WTC11 (cell line): ENCODE data around the gene ANKFN1. TPM values are rescaled to one million over a fixed set of nuclear protein-coding genes. Genes with fewer than 3 reads are reported as not detected.

Experiments used
- ATAC-seq: fragments of 200-7000 bp; cut with Tn5 transposase; 2 replicates; pipeline ENCODE4 v1.10.0; 2021; ENCODE audit warnings: mild to moderate bottlenecking, moderate library complexity
- CTCF ChIA-PET: fragments of 300-600 bp; sonication (Branson Sonifier 250); formaldehyde crosslinking; loops from one replicate; lab custom pipeline; 2021; ENCODE audit warnings: antibody characterized with exemption; lab: Charles Lee
- POLR2A ChIA-PET: fragments of 350-600 bp; sonication (Branson Sonifier 250); formaldehyde crosslinking; loops from one replicate; lab custom pipeline; 2021; ENCODE audit warnings: antibody characterized with exemption; lab: Charles Lee
- DNase-seq: peaks from one replicate; pipeline ENCODE4 v3.0.0; 2021; ENCODE audit warnings: low spot score
- H3K27ac Mint-ChIP-seq: 2 replicates; pipeline ENCODE4 v1.8.0; 2021; ENCODE audit warnings: mixed read lengths
- H3K27me3 Mint-ChIP-seq: 2 replicates; pipeline ENCODE4 v1.8.0; 2021; ENCODE audit warnings: low read depth, mild to moderate bottlenecking, moderate library complexity, mixed read lengths
- H3K36me3 Mint-ChIP-seq: 2 replicates; pipeline ENCODE4 v1.8.0; 2021; ENCODE audit warnings: mixed read lengths
- H3K4me1 Mint-ChIP-seq: 2 replicates; pipeline ENCODE4 v1.8.0; 2022; ENCODE audit warnings: mixed read lengths
- H3K4me3 Mint-ChIP-seq: 2 replicates; pipeline ENCODE4 v1.8.0; 2021; ENCODE audit warnings: mild to moderate bottlenecking, moderate library complexity, mixed read lengths
- H3K9me3 Mint-ChIP-seq: 2 replicates; pipeline ENCODE4 v1.8.0; 2021; ENCODE audit warnings: mixed read lengths
- ATF1 ChIP-seq: sonication (generic); formaldehyde crosslinking; IDR thresholded peaks from 2 replicates; pipeline ENCODE4 v1.8.1; 2023; ENCODE audit warnings: mild to moderate bottlenecking, moderate library complexity, missing genetic modification reagents
- ATF3 ChIP-seq: sonication (generic); formaldehyde crosslinking; conservative IDR thresholded peaks from 2 replicates; pipeline ENCODE4 v1.8.1; 2022; ENCODE audit warnings: mild to moderate bottlenecking, missing genetic modification reagents
- ETV6 ChIP-seq: sonication (generic); formaldehyde crosslinking; IDR thresholded peaks from 2 replicates; pipeline ENCODE4 v1.8.1; 2022; ENCODE audit warnings: mild to moderate bottlenecking, missing genetic modification reagents
- FOXK1 ChIP-seq: sonication (generic); formaldehyde crosslinking; IDR thresholded peaks from 2 replicates; pipeline ENCODE4 v1.8.0; 2022; ENCODE audit warnings: mild to moderate bottlenecking, moderate library complexity, missing genetic modification reagents
- MLX ChIP-seq: sonication (generic); formaldehyde crosslinking; IDR thresholded peaks from 2 replicates; pipeline ENCODE4 v1.8.1; 2023; ENCODE audit warnings: mild to moderate bottlenecking, missing genetic modification reagents, moderate library complexity
- NR2C2 ChIP-seq: sonication (generic); formaldehyde crosslinking; IDR thresholded peaks from 2 replicates; pipeline ENCODE4 v1.8.0; 2022; ENCODE audit warnings: mild to moderate bottlenecking, missing genetic modification reagents
- PRRX2 ChIP-seq: fragments of 250-450 bp; sonication (Bioruptor Pico); IDR thresholded peaks from 2 replicates; pipeline ENCODE4 v1.8.0; 2021; ENCODE audit warnings: mild to moderate bottlenecking
- RORB ChIP-seq: fragments of 250-450 bp; sonication (Bioruptor Pico); IDR thresholded peaks from 2 replicates; pipeline ENCODE4 v1.9.0; 2021; ENCODE audit warnings: mild to moderate bottlenecking
- SP1 ChIP-seq: sonication (generic); formaldehyde crosslinking; conservative IDR thresholded peaks from 2 replicates; pipeline ENCODE4 v1.8.1; 2022; ENCODE audit warnings: missing genetic modification reagents
- TEAD1 ChIP-seq: sonication (generic); formaldehyde crosslinking; IDR thresholded peaks from 2 replicates; pipeline ENCODE4 v1.8.0; 2022; ENCODE audit warnings: mild to moderate bottlenecking, missing genetic modification reagents
- ZNF138 ChIP-seq: sonication (generic); formaldehyde crosslinking; conservative IDR thresholded peaks from 2 replicates; pipeline ENCODE4 v1.8.1; 2022; ENCODE audit warnings: mild to moderate bottlenecking, moderate library complexity, missing genetic modification reagents
- ZNF281 ChIP-seq: sonication (generic); formaldehyde crosslinking; IDR thresholded peaks from 2 replicates; pipeline ENCODE4 v1.8.0; 2023; ENCODE audit warnings: mild to moderate bottlenecking, missing genetic modification reagents
- ZNF396 ChIP-seq: fragments of 250-450 bp; sonication (Bioruptor Pico); IDR thresholded peaks from 2 replicates; pipeline ENCODE4 v1.8.0; 2021; ENCODE audit warnings: mild to moderate bottlenecking, moderate library complexity, borderline replicate concordance
- ZNF423 ChIP-seq: fragments of 250-450 bp; sonication (Bioruptor Pico); IDR thresholded peaks from 2 replicates; pipeline ENCODE4 v2.1.2; 2022; ENCODE audit warnings: mild to moderate bottlenecking, moderate library complexity
- total RNA-seq: library from RNA; stranded (reverse); gene quantifications from 3 replicates; pipeline ENCODE4 v1.2.3, GENCODE V29; 2021
- TF ChIP-seq, protein P1 (sequence below): sonication (generic); formaldehyde crosslinking; IDR thresholded peaks from 2 replicates; pipeline ENCODE4 v1.8.0; 2023; ENCODE audit warnings: missing genetic modification reagents
- TF ChIP-seq, protein P2 (sequence below): fragments of 250-450 bp; sonication (Bioruptor Pico); IDR thresholded peaks from 2 replicates; pipeline ENCODE4 v1.9.0; 2021; ENCODE audit warnings: mild to moderate bottlenecking
- TF ChIP-seq, protein P3 (sequence below): fragments of 250-450 bp; sonication (Bioruptor Pico); IDR thresholded peaks from 2 replicates; pipeline ENCODE4 v1.9.0; 2021; ENCODE audit warnings: mild to moderate bottlenecking, borderline replicate concordance

ANKFN1 gene
- total RNA-seq, 1 experiment from 2014 or later: 0.24 TPM

DNA sequence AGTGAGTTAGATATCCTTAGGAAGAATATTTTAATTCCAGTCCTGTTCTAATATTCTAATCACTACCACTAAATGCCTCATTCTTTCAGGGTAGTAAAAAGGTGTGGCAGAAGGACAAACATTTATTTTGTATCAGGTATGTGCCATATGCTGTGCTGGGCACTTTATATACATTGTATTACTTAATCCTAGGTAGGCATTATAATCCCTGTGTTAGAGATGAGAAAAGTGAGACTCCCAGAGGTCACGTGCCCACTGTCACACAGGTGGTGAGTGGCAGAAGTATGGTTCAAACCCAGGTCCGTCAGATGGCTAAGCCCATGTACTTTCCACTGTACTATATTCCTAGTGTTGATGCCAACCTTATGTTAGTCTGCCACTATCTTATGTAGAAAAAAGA is 335.5 kb downstream of the ANKFN1 start:
- Mint-ChIP-seq H3K27ac (no peak overlapping the region), H3K9me3 (no peaks in the 10 kb centered on the region), H3K36me3 (no peaks in the 10 kb centered on the region), H3K4me3 (no peak overlapping the region), H3K4me1 (no peaks in the 10 kb centered on the region), H3K27me3 (no peaks in the 10 kb centered on the region)
- POLR2A ChIA-PET: no interaction called here
- TF ChIP-seq ZNF396 (CRISPR knock-in tag): no peak
- TF ChIP-seq ZNF281 (CRISPR knock-in tag): no peak
- TF ChIP-seq TEAD1 (CRISPR knock-in tag): no peak
- TF ChIP-seq PRRX2 (CRISPR knock-in tag): no peak
- no peak for TF ChIP-seq ZNF423
- TF ChIP-seq, protein P1, sequence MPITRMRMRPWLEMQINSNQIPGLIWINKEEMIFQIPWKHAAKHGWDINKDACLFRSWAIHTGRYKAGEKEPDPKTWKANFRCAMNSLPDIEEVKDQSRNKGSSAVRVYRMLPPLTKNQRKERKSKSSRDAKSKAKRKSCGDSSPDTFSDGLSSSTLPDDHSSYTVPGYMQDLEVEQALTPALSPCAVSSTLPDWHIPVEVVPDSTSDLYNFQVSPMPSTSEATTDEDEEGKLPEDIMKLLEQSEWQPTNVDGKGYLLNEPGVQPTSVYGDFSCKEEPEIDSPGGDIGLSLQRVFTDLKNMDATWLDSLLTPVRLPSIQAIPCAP (CRISPR knock-in tag): no peak
- no peak for TF ChIP-seq ATF1 (CRISPR knock-in tag)
- no peak for TF ChIP-seq SP1 (CRISPR knock-in tag)
- no peak for TF ChIP-seq RORB (CRISPR knock-in tag)
- no peak for TF ChIP-seq MLX
- TF ChIP-seq, protein P2, sequence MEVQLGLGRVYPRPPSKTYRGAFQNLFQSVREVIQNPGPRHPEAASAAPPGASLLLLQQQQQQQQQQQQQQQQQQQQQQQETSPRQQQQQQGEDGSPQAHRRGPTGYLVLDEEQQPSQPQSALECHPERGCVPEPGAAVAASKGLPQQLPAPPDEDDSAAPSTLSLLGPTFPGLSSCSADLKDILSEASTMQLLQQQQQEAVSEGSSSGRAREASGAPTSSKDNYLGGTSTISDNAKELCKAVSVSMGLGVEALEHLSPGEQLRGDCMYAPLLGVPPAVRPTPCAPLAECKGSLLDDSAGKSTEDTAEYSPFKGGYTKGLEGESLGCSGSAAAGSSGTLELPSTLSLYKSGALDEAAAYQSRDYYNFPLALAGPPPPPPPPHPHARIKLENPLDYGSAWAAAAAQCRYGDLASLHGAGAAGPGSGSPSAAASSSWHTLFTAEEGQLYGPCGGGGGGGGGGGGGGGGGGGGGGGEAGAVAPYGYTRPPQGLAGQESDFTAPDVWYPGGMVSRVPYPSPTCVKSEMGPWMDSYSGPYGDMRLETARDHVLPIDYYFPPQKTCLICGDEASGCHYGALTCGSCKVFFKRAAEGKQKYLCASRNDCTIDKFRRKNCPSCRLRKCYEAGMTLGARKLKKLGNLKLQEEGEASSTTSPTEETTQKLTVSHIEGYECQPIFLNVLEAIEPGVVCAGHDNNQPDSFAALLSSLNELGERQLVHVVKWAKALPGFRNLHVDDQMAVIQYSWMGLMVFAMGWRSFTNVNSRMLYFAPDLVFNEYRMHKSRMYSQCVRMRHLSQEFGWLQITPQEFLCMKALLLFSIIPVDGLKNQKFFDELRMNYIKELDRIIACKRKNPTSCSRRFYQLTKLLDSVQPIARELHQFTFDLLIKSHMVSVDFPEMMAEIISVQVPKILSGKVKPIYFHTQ: no peak
- no peak for TF ChIP-seq FOXK1 (CRISPR knock-in tag)
- no peak for TF ChIP-seq ATF3 (CRISPR knock-in tag)
- no peak for TF ChIP-seq ZNF138 (CRISPR knock-in tag)
- no peak for TF ChIP-seq ETV6 (CRISPR knock-in tag)
- no peak for TF ChIP-seq NR2C2 (CRISPR knock-in tag)
- TF ChIP-seq, protein P3, sequence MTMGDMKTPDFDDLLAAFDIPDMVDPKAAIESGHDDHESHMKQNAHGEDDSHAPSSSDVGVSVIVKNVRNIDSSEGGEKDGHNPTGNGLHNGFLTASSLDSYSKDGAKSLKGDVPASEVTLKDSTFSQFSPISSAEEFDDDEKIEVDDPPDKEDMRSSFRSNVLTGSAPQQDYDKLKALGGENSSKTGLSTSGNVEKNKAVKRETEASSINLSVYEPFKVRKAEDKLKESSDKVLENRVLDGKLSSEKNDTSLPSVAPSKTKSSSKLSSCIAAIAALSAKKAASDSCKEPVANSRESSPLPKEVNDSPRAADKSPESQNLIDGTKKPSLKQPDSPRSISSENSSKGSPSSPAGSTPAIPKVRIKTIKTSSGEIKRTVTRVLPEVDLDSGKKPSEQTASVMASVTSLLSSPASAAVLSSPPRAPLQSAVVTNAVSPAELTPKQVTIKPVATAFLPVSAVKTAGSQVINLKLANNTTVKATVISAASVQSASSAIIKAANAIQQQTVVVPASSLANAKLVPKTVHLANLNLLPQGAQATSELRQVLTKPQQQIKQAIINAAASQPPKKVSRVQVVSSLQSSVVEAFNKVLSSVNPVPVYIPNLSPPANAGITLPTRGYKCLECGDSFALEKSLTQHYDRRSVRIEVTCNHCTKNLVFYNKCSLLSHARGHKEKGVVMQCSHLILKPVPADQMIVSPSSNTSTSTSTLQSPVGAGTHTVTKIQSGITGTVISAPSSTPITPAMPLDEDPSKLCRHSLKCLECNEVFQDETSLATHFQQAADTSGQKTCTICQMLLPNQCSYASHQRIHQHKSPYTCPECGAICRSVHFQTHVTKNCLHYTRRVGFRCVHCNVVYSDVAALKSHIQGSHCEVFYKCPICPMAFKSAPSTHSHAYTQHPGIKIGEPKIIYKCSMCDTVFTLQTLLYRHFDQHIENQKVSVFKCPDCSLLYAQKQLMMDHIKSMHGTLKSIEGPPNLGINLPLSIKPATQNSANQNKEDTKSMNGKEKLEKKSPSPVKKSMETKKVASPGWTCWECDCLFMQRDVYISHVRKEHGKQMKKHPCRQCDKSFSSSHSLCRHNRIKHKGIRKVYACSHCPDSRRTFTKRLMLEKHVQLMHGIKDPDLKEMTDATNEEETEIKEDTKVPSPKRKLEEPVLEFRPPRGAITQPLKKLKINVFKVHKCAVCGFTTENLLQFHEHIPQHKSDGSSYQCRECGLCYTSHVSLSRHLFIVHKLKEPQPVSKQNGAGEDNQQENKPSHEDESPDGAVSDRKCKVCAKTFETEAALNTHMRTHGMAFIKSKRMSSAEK (CRISPR knock-in tag): no peak
- ATAC-seq (no peak), DNase-seq (no peak)
- CTCF ChIA-PET: interaction anchor here (0.7 kb wide), 1 partner anchor 169 kb away, joined by 3 read pairs; no protein-coding TSS in a partner anchor
